Naive thymus-derived CD4-positive, alpha-beta T cell (primary cell): Measurements from ENCODE around the gene SSBP1. TPM values are rescaled to one million over a fixed set of nuclear protein-coding genes. Genes with fewer than 3 reads are reported as not detected.
A peak's percentile ranks its signal among the peaks of the same experiment; 100 is the strongest.

Experiments used
- ATAC-seq: fragments of 150-1000 bp; cut with Tn5 transposase; 2 replicates; pipeline ENCODE4 v1.10.0; 2021; ENCODE audit warnings: mild to moderate bottlenecking, moderate library complexity
- CTCF ChIA-PET: fragments of 350-600 bp; sonication (Branson Sonifier 250); formaldehyde crosslinking; loops from one replicate; lab custom pipeline; 2021; ENCODE audit warnings: antibody characterized with exemption; lab: Charles Lee
- POLR2A ChIA-PET: fragments of 350-600 bp; sonication (Branson Sonifier 250); formaldehyde crosslinking; loops from one replicate; lab custom pipeline; 2021; ENCODE audit warnings: antibody characterized with exemption, inconsistent platforms; lab: Charles Lee
- DNase-seq, 9 donors: peaks; one replicate each; pipeline versions ENCODE4 v3.0.0 to v3.0.0-alpha.2; 2020 to 2022; ENCODE audit warnings: mixed read lengths in 1 of 9
- H3K27ac ChIP-seq: one replicate; pipeline ENCODE4 v1.7.0; 2013; ENCODE audit warnings: mild to moderate bottlenecking, low read depth, low read length, moderate library complexity
- H3K27me3 ChIP-seq, 2 donors: one replicate each; pipeline ENCODE4 v1.7.0; 2013; ENCODE audit warnings: low read length in 2 of 2, mild to moderate bottlenecking in 2 of 2, moderate library complexity in 2 of 2; ENCODE audit not compliant: control insufficient read depth in 2 of 2, insufficient read depth in 2 of 2
- H3K36me3 ChIP-seq, 3 experiments: 1 replicate in 2 of 3; 2 replicates in 1 of 3; pipeline ENCODE4 v1.7.0; 2013; ENCODE audit warnings: low read length in 3 of 3, mild to moderate bottlenecking in 3 of 3, moderate library complexity in 1 of 3; ENCODE audit not compliant: insufficient read depth in 3 of 3, control insufficient read depth in 2 of 3
- H3K4me1 ChIP-seq, 2 donors: one replicate each; pipeline ENCODE4 v1.7.0; 2013; ENCODE audit warnings: low read length in 2 of 2, mild to moderate bottlenecking in 2 of 2, moderate library complexity in 1 of 2; ENCODE audit not compliant: control insufficient read depth in 2 of 2, insufficient read depth in 2 of 2
- H3K4me3 ChIP-seq: 2 replicates; pipeline ENCODE4 v1.7.0; 2013; ENCODE audit warnings: mild to moderate bottlenecking, low read length
- H3K9me3 ChIP-seq, 3 experiments: 1 replicate in 2 of 3; 2 replicates in 1 of 3; pipeline ENCODE4 v1.7.0; 2013; ENCODE audit warnings: low read length in 3 of 3; ENCODE audit not compliant: control insufficient read depth in 2 of 3
- H3K27ac Mint-ChIP-seq, 9 donors: one replicate each; pipeline ENCODE4 v1.8.0; 2020 to 2022; ENCODE audit warnings: mixed read lengths in 9 of 9, mild to moderate bottlenecking in 8 of 9, moderate library complexity in 5 of 9, inconsistent platforms in 2 of 9
- H3K27me3 Mint-ChIP-seq, 5 donors: one replicate each; pipeline ENCODE4 v1.8.0; 2021 to 2022; ENCODE audit warnings: mixed read lengths in 5 of 5, mild to moderate bottlenecking in 1 of 5
- H3K36me3 Mint-ChIP-seq, 5 donors: one replicate each; pipeline ENCODE4 v1.8.0; 2020 to 2022; ENCODE audit warnings: mixed read lengths in 5 of 5, mild to moderate bottlenecking in 3 of 5, inconsistent platforms in 1 of 5
- H3K4me1 Mint-ChIP-seq, 7 donors: one replicate each; pipeline ENCODE4 v1.8.0; 2020 to 2022; ENCODE audit warnings: mixed read lengths in 7 of 7, mild to moderate bottlenecking in 3 of 7, inconsistent platforms in 1 of 7
- H3K4me3 Mint-ChIP-seq, 10 donors: one replicate each; pipeline ENCODE4 v1.8.0; 2020 to 2022; ENCODE audit warnings: mild to moderate bottlenecking in 10 of 10, mixed read lengths in 10 of 10, moderate library complexity in 6 of 10, inconsistent platforms in 2 of 10
- H3K9me3 Mint-ChIP-seq, 11 donors: one replicate each; pipeline ENCODE4 v1.8.0; 2020 to 2022; ENCODE audit warnings: mixed read lengths in 11 of 11, mild to moderate bottlenecking in 4 of 11, inconsistent platforms in 1 of 11, moderate library complexity in 1 of 11
- intact Hi-C, 2 donors: fragments of 100-400 bp; cut with micrococcal nuclease; formaldehyde crosslinking; loops; one replicate each; pipeline ENCODE4 v1.15.1; 2023
- polyA plus RNA-seq, 2 donors: library from polyadenylated mRNA; unstranded; fragments of 300-500 nt; fragmentation: Illumina TruSeq; gene quantifications; one replicate each; pipeline ENCODE4 v1.2.3, GENCODE V29; 2021
- total RNA-seq, 6 experiments: library from RNA in 5 of 6; stranded (reverse) in 5 of 6; gene quantifications; 1 replicate in 5 of 6; 2 replicates in 1 of 6; pipeline ENCODE4 v1.2.3 and lab custom pipeline; 2021 to 2026

SSBP1 gene
- total and polyA plus RNA-seq, 7 experiments from 2014 or later, result 86.4 to 360 (median 108) TPM

- H3K9me3 ChIP-seq, result no peaks in the 10 kb centered on the region
- CTCF ChIA-PET, result no interaction called here
- H3K27me3 Mint-ChIP-seq, result peaks cover 0 to 18% (median 0%) of the 10 kb centered on the region in 5 donors
- POLR2A ChIA-PET, result interaction anchor here (1.1 to 4.0 kb wide), 2 partner anchors 11 to 34 kb away, joined by 4 to 59 read pairs; partner anchors contain the start of gene SSBP1
- no peaks in the 10 kb centered on the region for H3K27me3 ChIP-seq
- no peaks in the 10 kb centered on the region for H3K9me3 Mint-ChIP-seq
- H3K36me3 ChIP-seq, result no peaks in the 10 kb centered on the region
- H3K36me3 Mint-ChIP-seq, result peaks cover 0 to 10% (median 3%) of the 10 kb centered on the region in 5 donors
- DNase-seq (no peak), ATAC-seq (no peak)
- H3K4me3 ChIP-seq, result no peak overlapping the region
- H3K27ac Mint-ChIP-seq, result no peak overlapping the region
- intact Hi-C loops, result loop anchor here in 1 of 2 donors (5.0 kb wide), 1 partner anchor 782 kb away; the partner anchor contains the start of gene BRAF
- H3K27ac ChIP-seq, result no peak overlapping the region
- H3K4me1 ChIP-seq, result peaks cover 7 to 15% of the 10 kb centered on the region in 2 donors
- no peak overlapping the region for H3K4me3 Mint-ChIP-seq
- H3K4me1 Mint-ChIP-seq, result peaks cover 21 to 31% (median 26%) of the 10 kb centered on the region in 7 donors
Observed at GRCh38 chr7:141704112-141704511, 34.0 kb upstream of the SSBP1 start.

DNA sequence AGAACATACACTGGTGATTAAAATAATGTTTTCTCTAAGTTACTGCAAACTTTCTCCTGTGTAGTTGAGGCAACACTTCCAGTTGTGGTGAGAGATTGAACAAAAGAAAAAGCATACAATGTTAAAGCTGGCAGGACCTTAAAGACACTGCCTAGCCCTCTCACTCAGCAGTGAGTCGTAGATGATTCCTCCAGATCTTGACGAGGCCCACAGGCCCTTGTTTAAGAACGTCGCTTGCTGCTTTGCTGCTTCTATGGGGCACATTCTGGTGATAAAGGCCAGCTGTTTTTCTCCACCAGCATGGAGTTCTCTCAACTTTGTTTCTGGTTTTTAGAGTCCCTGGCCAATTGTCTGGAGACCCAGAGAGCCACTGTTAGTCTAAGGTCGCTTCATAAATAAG is 33.4 kb upstream of the SSBP1 start:
- H3K27me3 Mint-ChIP-seq, result peaks cover 0 to 18% (median 0%) of the 10 kb centered on the region in 5 donors
- CTCF ChIA-PET, result no interaction called here
- intact Hi-C loops, result loop anchor here in 1 of 2 donors (5.0 kb wide), 1 partner anchor 782 kb away; the partner anchor contains the start of gene BRAF
- H3K27ac ChIP-seq, result no peak overlapping the region
- H3K36me3 Mint-ChIP-seq, result peaks cover 0 to 10% (median 3%) of the 10 kb centered on the region in 5 donors
- H3K27me3 ChIP-seq, result no peaks in the 10 kb centered on the region
- H3K4me3 Mint-ChIP-seq, result no peak overlapping the region
- POLR2A ChIA-PET, result interaction anchor here (0.8 to 1.1 kb wide), 2 partner anchors 9 to 12 kb away, joined by 3 to 4 read pairs; no protein-coding TSS in a partner anchor
- no peaks in the 10 kb centered on the region for H3K36me3 ChIP-seq
- no peak for DNase-seq
- H3K9me3 Mint-ChIP-seq, result no peaks in the 10 kb centered on the region
- H3K4me1 Mint-ChIP-seq, result peaks cover 14 to 25% (median 21%) of the 10 kb centered on the region in 7 donors
- H3K4me1 ChIP-seq, result peaks cover 7 to 12% of the 10 kb centered on the region in 2 donors
- H3K4me3 ChIP-seq, result no peak overlapping the region
- ATAC-seq, result no peak
- peak overlapping the region in 1 of 9 donors; percentile 39 for H3K27ac Mint-ChIP-seq
- H3K9me3 ChIP-seq, result no peaks in the 10 kb centered on the region

DNA sequence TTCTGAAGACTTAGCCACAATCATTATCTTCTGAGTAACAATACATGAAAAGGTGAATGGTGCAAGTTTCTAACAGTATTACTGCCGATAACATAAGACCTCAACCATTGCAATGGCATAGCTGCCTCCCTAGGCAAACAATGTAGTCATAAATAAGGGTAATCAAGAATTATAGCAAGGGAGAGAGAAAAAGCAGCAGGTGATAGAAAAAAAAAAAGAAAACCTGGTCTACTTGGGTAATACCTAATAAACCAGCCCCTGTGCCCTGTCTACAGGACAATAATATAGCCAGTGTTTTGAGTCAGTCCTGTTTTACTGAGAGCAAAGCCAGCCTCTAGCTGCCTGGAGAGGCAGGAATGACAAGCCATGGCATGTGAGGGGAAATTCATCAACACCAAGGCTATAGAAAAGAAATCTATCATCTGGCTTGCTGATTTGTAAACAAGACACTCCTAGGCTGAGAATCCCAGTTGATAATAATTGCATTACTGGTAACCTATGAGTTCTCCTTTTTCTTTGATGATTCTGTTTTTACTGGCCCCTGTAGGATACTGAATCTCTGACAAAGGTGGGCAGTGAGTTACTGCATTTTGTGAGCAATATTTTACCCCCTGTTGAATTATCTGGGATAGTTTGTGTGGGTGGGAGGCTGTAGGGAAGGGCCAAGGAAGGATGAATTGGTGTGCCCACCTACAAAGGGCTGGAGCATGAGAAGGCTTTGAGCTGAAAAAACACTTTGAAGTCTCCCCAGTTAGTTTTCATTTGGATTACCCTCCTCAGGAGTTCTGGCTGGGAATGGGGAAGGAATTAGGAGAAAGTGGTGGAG is 31.7 kb upstream of the SSBP1 start:
- ATAC-seq, result no peak
- intact Hi-C loops, result no loop called here
- Mint-ChIP-seq H3K9me3 (no peaks in the 10 kb centered on the region), H3K27me3 (peaks cover 0 to 18% (median 0%) of the 10 kb centered on the region in 5 donors), H3K36me3 (peaks cover 0 to 15% (median 4%) of the 10 kb centered on the region in 5 donors), H3K27ac (no peak overlapping the region), H3K4me1 (peaks cover 0 to 10% (median 7%) of the 10 kb centered on the region in 7 donors), H3K4me3 (no peak overlapping the region)
- Histone ChIP-seq H3K4me1 (peaks cover 0 to 7% of the 10 kb centered on the region in 2 donors), H3K27me3 (no peaks in the 10 kb centered on the region), H3K9me3 (no peaks in the 10 kb centered on the region), H3K4me3 (no peak overlapping the region), H3K36me3 (no peaks in the 10 kb centered on the region), H3K27ac (no peak overlapping the region)
- ChIA-PET CTCF (no interaction called here), POLR2A (interaction anchor here (0.9 kb wide), 1 partner anchor 32 kb away, joined by 3 read pairs; the partner anchor contains the start of gene SSBP1)
- DNase-seq, result no peak

DNA sequence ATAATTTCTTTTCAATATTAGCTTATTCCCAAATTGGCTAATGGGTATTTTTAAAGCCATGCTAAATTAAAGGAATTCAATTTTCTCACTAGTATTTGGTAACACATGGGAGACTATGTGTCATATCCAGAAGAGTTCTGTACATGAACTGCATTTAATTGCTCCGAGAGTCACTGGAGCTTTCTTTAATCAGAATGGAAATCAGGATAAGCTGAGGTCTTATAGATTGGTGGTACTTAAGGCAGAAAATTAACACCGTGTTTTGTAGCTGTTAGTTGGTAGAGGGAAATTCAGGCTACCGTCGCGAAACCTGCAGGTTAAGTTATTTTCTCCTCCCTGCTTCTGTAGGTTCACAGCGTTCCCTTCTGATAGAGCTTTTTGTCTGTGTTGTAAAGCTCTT is 29.8 kb upstream of the SSBP1 start, which contains the start of gene WEE2:
Gene WEE2, plus strand, starts transcription at position 3 of the 400 bp plus-strand sequence. CDS start 406 bp downstream, outside the sequence.
- ChIA-PET CTCF (interaction anchor here (0.6 to 1.1 kb wide), 3 partner anchors 55 to 1207 kb away, joined by 3 read pairs; no protein-coding TSS in a partner anchor), POLR2A (interaction anchor here (2.2 kb wide), 1 partner anchor 30 kb away, joined by 8 read pairs; the partner anchor contains the start of gene SSBP1)
- no peaks in the 10 kb centered on the region for H3K36me3 ChIP-seq
- no peak within 1 kb of the TSS for H3K4me3 Mint-ChIP-seq
- peaks cover 0 to 11% (median 0%) of the 10 kb centered on the region in 5 donors for H3K27me3 Mint-ChIP-seq
- DNase-seq (no peak), ATAC-seq (no peak)
- no peaks in the 10 kb centered on the region for H3K27me3 ChIP-seq
- H3K4me1 ChIP-seq, result no peaks in the 10 kb centered on the region
- peaks cover 0 to 15% (median 4%) of the 10 kb centered on the region in 5 donors for H3K36me3 Mint-ChIP-seq
- H3K27ac ChIP-seq, result no peak within 1 kb of the TSS
- intact Hi-C loops, result no loop called here
- H3K9me3 Mint-ChIP-seq, result peaks cover 0 to 2% (median 0%) of the 10 kb centered on the region in 11 donors
- no peak within 1 kb of the TSS for H3K4me3 ChIP-seq
- no peaks in the 10 kb centered on the region for H3K9me3 ChIP-seq
- H3K4me1 Mint-ChIP-seq, result peaks cover 0 to 9% (median 0%) of the 10 kb centered on the region in 7 donors
- H3K27ac Mint-ChIP-seq, result peak within 1 kb of the TSS in 1 of 9 donors; percentile 47

GRCh38 chr7:141709318-141709717 is 28.8 kb upstream of the SSBP1 start:
- Mint-ChIP-seq H3K4me1 (peaks cover 0 to 9% (median 0%) of the 10 kb centered on the region in 7 donors), H3K27me3 (peaks cover 0 to 7% (median 0%) of the 10 kb centered on the region in 5 donors), H3K4me3 (no peak overlapping the region), H3K36me3 (peaks cover 0 to 15% (median 4%) of the 10 kb centered on the region in 5 donors), H3K9me3 (peaks cover 0 to 2% (median 0%) of the 10 kb centered on the region in 11 donors), H3K27ac (no peak overlapping the region)
- no peak for DNase-seq
- H3K27ac ChIP-seq, result no peak overlapping the region
- H3K36me3 ChIP-seq, result no peaks in the 10 kb centered on the region
- no peaks in the 10 kb centered on the region for H3K4me1 ChIP-seq
- no peaks in the 10 kb centered on the region for H3K9me3 ChIP-seq
- ChIA-PET POLR2A (interaction anchor here (2.2 kb wide), 1 partner anchor 29 kb away, joined by 8 read pairs; the partner anchor contains the start of gene SSBP1), CTCF (interaction anchor here (1.0 to 1.3 kb wide), 2 partner anchors 8 to 55 kb away, joined by 3 to 7 read pairs; no protein-coding TSS in a partner anchor)
- H3K4me3 ChIP-seq, result no peak overlapping the region
- no peak for ATAC-seq
- H3K27me3 ChIP-seq, result no peaks in the 10 kb centered on the region
- intact Hi-C loops, result no loop called here

GRCh38 chr7:141709749-141710148 is 28.4 kb upstream of the SSBP1 start:
- H3K27me3 ChIP-seq, result no peaks in the 10 kb centered on the region
- H3K36me3 Mint-ChIP-seq, result peaks cover 0 to 15% (median 4%) of the 10 kb centered on the region in 5 donors
- H3K27ac Mint-ChIP-seq, result no peak overlapping the region
- H3K4me1 ChIP-seq, result no peaks in the 10 kb centered on the region
- no peak overlapping the region for H3K4me3 Mint-ChIP-seq
- intact Hi-C loops, result loop anchor here in 1 of 2 donors (1.0 kb wide), 1 partner anchor 55 kb away; no protein-coding TSS in a partner anchor
- DNase-seq, result no peak
- H3K4me3 ChIP-seq, result no peak overlapping the region
- no peak for ATAC-seq
- no peaks in the 10 kb centered on the region for H3K36me3 ChIP-seq
- peaks cover 0 to 5% (median 0%) of the 10 kb centered on the region in 5 donors for H3K27me3 Mint-ChIP-seq
- ChIA-PET POLR2A (interaction anchor here (0.9 to 2.2 kb wide), 2 partner anchors 8 to 28 kb away, joined by 3 to 8 read pairs; partner anchors contain the start of gene SSBP1), CTCF (interaction anchor here (1.0 to 1.3 kb wide), 2 partner anchors 9 to 55 kb away, joined by 3 to 7 read pairs; no protein-coding TSS in a partner anchor)
- H3K9me3 Mint-ChIP-seq, result peaks cover 0 to 2% (median 0%) of the 10 kb centered on the region in 11 donors
- no peak overlapping the region for H3K27ac ChIP-seq
- H3K9me3 ChIP-seq, result no peaks in the 10 kb centered on the region
- H3K4me1 Mint-ChIP-seq, result peaks cover 0 to 9% (median 0%) of the 10 kb centered on the region in 7 donors
